Activated T-helper 17 cell treated with anti-CD3 and anti-CD28 coated beads, Interleukin-2, amount 50 U/mL, for 72 hours (primary cell): ENCODE data around the gene KLHL14. TPM values are rescaled to one million over a fixed set of nuclear protein-coding genes. Genes with fewer than 3 reads are reported as not detected.
A peak's percentile ranks its signal among the peaks of the same experiment; 100 is the strongest.
"Not testable (repeated sequence)": the region's sequence is repeated elsewhere in the genome, so short reads cannot be mapped to it uniquely, and the experiment has no call there.

Experiments used
- ATAC-seq: fragments of 150-1000 bp; cut with Tn5 transposase; replicated peaks from 2 replicates; pipeline ENCODE4 v1.10.0; 2021; ENCODE audit warnings: mild to moderate bottlenecking, moderate library complexity
- H3K27ac Mint-ChIP-seq: one replicate; pipeline ENCODE4 v1.8.0; 2022; ENCODE audit warnings: mixed read lengths
- H3K27me3 Mint-ChIP-seq: one replicate; pipeline ENCODE4 v1.8.0; 2022; ENCODE audit warnings: mixed read lengths
- H3K36me3 Mint-ChIP-seq: one replicate; pipeline ENCODE4 v1.8.0; 2022; ENCODE audit warnings: low read depth, mild to moderate bottlenecking, mixed read lengths
- H3K4me1 Mint-ChIP-seq: one replicate; pipeline ENCODE4 v1.8.0; 2022; ENCODE audit warnings: mixed read lengths
- H3K4me3 Mint-ChIP-seq: one replicate; pipeline ENCODE4 v1.8.0; 2022; ENCODE audit warnings: mild to moderate bottlenecking, mixed read lengths
- H3K9me3 Mint-ChIP-seq: one replicate; pipeline ENCODE4 v1.8.0; 2022; ENCODE audit warnings: mixed read lengths
- total RNA-seq, 2 donors: library from RNA; stranded (reverse); gene quantifications; one replicate each; pipeline ENCODE4 v1.2.3, GENCODE V29; 2022

KLHL14 gene
- total RNA-seq, 2 donors from 2014 or later, result not detected

GRCh38 chr18:32672398-32672797 is 100.4 kb downstream of the KLHL14 start:
- Mint-ChIP-seq H3K9me3 (no peaks in the 10 kb centered on the region), H3K4me1 (no peaks in the 10 kb centered on the region), H3K27me3 (peaks cover 13% of the 10 kb centered on the region), H3K4me3 (no peak overlapping the region), H3K27ac (no peak overlapping the region), H3K36me3 (no peaks in the 10 kb centered on the region)
- ATAC-seq, result no peak

GRCh38 chr18:32670727-32671126 is 102.1 kb downstream of the KLHL14 start:
- H3K9me3 Mint-ChIP-seq, result no peaks in the 10 kb centered on the region
- no peak overlapping the region for H3K4me3 Mint-ChIP-seq
- no peak overlapping the region for H3K27ac Mint-ChIP-seq
- no peaks in the 10 kb centered on the region for H3K36me3 Mint-ChIP-seq
- no peaks in the 10 kb centered on the region for H3K4me1 Mint-ChIP-seq
- no peak for ATAC-seq
- H3K27me3 Mint-ChIP-seq, result peaks cover 3% of the 10 kb centered on the region

GRCh38 chr18:32669549-32670165 is 103.2 kb downstream of the KLHL14 start:
- Mint-ChIP-seq H3K36me3 (no peaks in the 10 kb centered on the region), H3K4me3 (no peak overlapping the region), H3K27me3 (peaks cover 3% of the 10 kb centered on the region), H3K4me1 (no peaks in the 10 kb centered on the region), H3K27ac (no peak overlapping the region), H3K9me3 (no peaks in the 10 kb centered on the region)
- ATAC-seq, result no peak

- Mint-ChIP-seq H3K4me1 (no peaks in the 10 kb centered on the region), H3K27me3 (peaks cover 3% of the 10 kb centered on the region), H3K27ac (no peak overlapping the region), H3K9me3 (no peaks in the 10 kb centered on the region), H3K4me3 (no peak overlapping the region), H3K36me3 (no peaks in the 10 kb centered on the region)
- ATAC-seq, result no peak
Measured at GRCh38 chr18:32668956-32669355, 103.9 kb downstream of the KLHL14 start.

- Mint-ChIP-seq H3K4me3 (no peak overlapping the region), H3K9me3 (no peaks in the 10 kb centered on the region), H3K27me3 (peaks cover 3% of the 10 kb centered on the region), H3K4me1 (no peaks in the 10 kb centered on the region), H3K36me3 (no peaks in the 10 kb centered on the region), H3K27ac (no peak overlapping the region)
- peak; percentile 52 for ATAC-seq
Measured at GRCh38 chr18:32661486-32662299, 111.1 kb downstream of the KLHL14 start.

- H3K4me3 Mint-ChIP-seq, H3K27ac Mint-ChIP-seq, ATAC-seq, H3K36me3 Mint-ChIP-seq, H3K4me1 Mint-ChIP-seq, H3K9me3 Mint-ChIP-seq, H3K27me3 Mint-ChIP-seq: not testable (repeated sequence)
Measured at GRCh38 chr18:32654507-32654906, 118.3 kb downstream of the KLHL14 start.

- H3K36me3 Mint-ChIP-seq, H3K4me1 Mint-ChIP-seq, H3K27me3 Mint-ChIP-seq, H3K27ac Mint-ChIP-seq, H3K9me3 Mint-ChIP-seq, ATAC-seq, H3K4me3 Mint-ChIP-seq: not testable (repeated sequence)
Measured at GRCh38 chr18:32637659-32638058, 135.2 kb downstream of the KLHL14 start.

- no peak overlapping the region for H3K4me3 Mint-ChIP-seq
- no peaks in the 10 kb centered on the region for H3K27me3 Mint-ChIP-seq
- ATAC-seq, result no peak
- no peaks in the 10 kb centered on the region for H3K4me1 Mint-ChIP-seq
- no peaks in the 10 kb centered on the region for H3K36me3 Mint-ChIP-seq
- no peak overlapping the region for H3K27ac Mint-ChIP-seq
- no peaks in the 10 kb centered on the region for H3K9me3 Mint-ChIP-seq
Measured at GRCh38 chr18:32637226-32637625, 135.6 kb downstream of the KLHL14 start.

- Mint-ChIP-seq H3K27me3 (no peaks in the 10 kb centered on the region), H3K27ac (no peak overlapping the region), H3K4me3 (no peak overlapping the region), H3K9me3 (no peaks in the 10 kb centered on the region), H3K36me3 (no peaks in the 10 kb centered on the region), H3K4me1 (no peaks in the 10 kb centered on the region)
- no peak for ATAC-seq
Measured at GRCh38 chr18:32634876-32635431, 137.9 kb downstream of the KLHL14 start.

GRCh38 chr18:32629981-32630700 is 142.7 kb downstream of the KLHL14 start:
- no peaks in the 10 kb centered on the region for H3K4me1 Mint-ChIP-seq
- H3K27ac Mint-ChIP-seq, result no peak overlapping the region
- H3K4me3 Mint-ChIP-seq, result no peak overlapping the region
- H3K27me3 Mint-ChIP-seq, result no peaks in the 10 kb centered on the region
- H3K36me3 Mint-ChIP-seq, result no peaks in the 10 kb centered on the region
- H3K9me3 Mint-ChIP-seq, result no peaks in the 10 kb centered on the region
- no peak for ATAC-seq

GRCh38 chr18:32629292-32629691 is 143.5 kb downstream of the KLHL14 start:
- Mint-ChIP-seq H3K27me3 (no peaks in the 10 kb centered on the region), H3K27ac (no peak overlapping the region), H3K36me3 (no peaks in the 10 kb centered on the region), H3K9me3 (no peaks in the 10 kb centered on the region), H3K4me3 (no peak overlapping the region), H3K4me1 (no peaks in the 10 kb centered on the region)
- no peak for ATAC-seq

- no peak overlapping the region for H3K4me3 Mint-ChIP-seq
- no peaks in the 10 kb centered on the region for H3K36me3 Mint-ChIP-seq
- no peak overlapping the region for H3K27ac Mint-ChIP-seq
- ATAC-seq, result no peak
- no peaks in the 10 kb centered on the region for H3K4me1 Mint-ChIP-seq
- no peaks in the 10 kb centered on the region for H3K9me3 Mint-ChIP-seq
- H3K27me3 Mint-ChIP-seq, result no peaks in the 10 kb centered on the region
Measured at GRCh38 chr18:32624182-32624723, 148.6 kb downstream of the KLHL14 start.

GRCh38 chr18:32623563-32623962 is 149.3 kb downstream of the KLHL14 start:
- Mint-ChIP-seq H3K4me1 (no peaks in the 10 kb centered on the region), H3K4me3 (no peak overlapping the region), H3K27ac (no peak overlapping the region), H3K27me3 (no peaks in the 10 kb centered on the region), H3K36me3 (no peaks in the 10 kb centered on the region), H3K9me3 (no peaks in the 10 kb centered on the region)
- ATAC-seq, result no peak
